NCI-H1417 treated with DMSO at 0.1 percent for 48 hours (cell line): ENCODE measurements around the gene TMEM229B.
"Not testable (repeated sequence)": the region's sequence is repeated elsewhere in the genome, so short reads cannot be mapped to it uniquely, and the experiment has no call there.

Experiments
- DNase-seq: peaks from one replicate; lab custom pipeline; 2025; lab: John Stamatoyannopoulos, UW

The TMEM229B gene

GRCh38 chr14:67456732-67457131 is 31.8 kb downstream of the TMEM229B start:
- no peak for DNase-seq

- no peak for DNase-seq
These were observed 34.8 kb downstream of the TMEM229B start for GRCh38 chr14:67453575-67454300.

- DNase-seq, result not testable (repeated sequence)
These were observed 36.9 kb downstream of the TMEM229B start for GRCh38 chr14:67451667-67452066.

- no peak for DNase-seq
These were observed 39.4 kb downstream of the TMEM229B start for GRCh38 chr14:67449096-67449495.

- DNase-seq, result no peak
These were observed 41.5 kb downstream of the TMEM229B start for GRCh38 chr14:67447033-67447381.

- DNase-seq, result no peak
These were observed 42.0 kb downstream of the TMEM229B start for GRCh38 chr14:67446371-67447032.

- DNase-seq, result no peak
These were observed 44.1 kb downstream of the TMEM229B start for GRCh38 chr14:67444395-67444794.

GRCh38 chr14:67442139-67442906 is 46.2 kb downstream of the TMEM229B start:
- DNase-seq, result no peak

- DNase-seq, result no peak
These were observed 46.8 kb downstream of the TMEM229B start for GRCh38 chr14:67441672-67442071.

GRCh38 chr14:67441256-67441655 is 47.3 kb downstream of the TMEM229B start:
- DNase-seq, result no peak

GRCh38 chr14:67440513-67440912 is 48.0 kb downstream of the TMEM229B start:
- DNase-seq, result no peak

- DNase-seq, result no peak
These were observed 49.6 kb downstream of the TMEM229B start for GRCh38 chr14:67438969-67439368.

GRCh38 chr14:67436006-67436866 is 52.3 kb downstream of the TMEM229B start:
- no peak for DNase-seq

- no peak for DNase-seq
These were observed 52.9 kb downstream of the TMEM229B start for GRCh38 chr14:67435603-67436002.

GRCh38 chr14:67432050-67432564 is 56.4 kb downstream of the TMEM229B start:
- DNase-seq, result no peak

GRCh38 chr14:67429510-67430205 is 58.9 kb downstream of the TMEM229B start:
- DNase-seq, result no peak

GRCh38 chr14:67428501-67429031 is 60.0 kb downstream of the TMEM229B start:
- no peak for DNase-seq

- DNase-seq, result no peak
These were observed 61.4 kb downstream of the TMEM229B start for GRCh38 chr14:67426983-67427606.

GRCh38 chr14:67426161-67426560 is 62.4 kb downstream of the TMEM229B start:
- no peak for DNase-seq

- no peak for DNase-seq
These were observed 62.9 kb downstream of the TMEM229B start for GRCh38 chr14:67425608-67426007.
